HepG2 (cell line): ENCODE measurements around the gene TM4SF5. TPM values are rescaled to one million over a fixed set of nuclear protein-coding genes. Genes with fewer than 3 reads are reported as not detected.

ENCODE experiments used
- ATF7 ChIP-seq, 2 experiments: fragments of 450-650 bp in 1 of 2; sonication (generic) in 1 of 2; formaldehyde crosslinking in 1 of 2; IDR thresholded peaks; 2 replicates each; pipeline versions ENCODE4 v1.4.0 to v1.6.1; 2016 to 2020; ENCODE audit warnings: antibody characterized with exemption in 1 of 2, mild to moderate bottlenecking in 1 of 2, missing genetic modification reagents in 1 of 2
- CC2D1A ChIP-seq: sonication (generic); formaldehyde crosslinking; IDR thresholded peaks from 2 replicates; pipeline ENCODE4 v1.8.1; 2023; ENCODE audit warnings: mild to moderate bottlenecking, missing genetic modification reagents
- CENPBD1 ChIP-seq: sonication (generic); formaldehyde crosslinking; IDR thresholded peaks from 2 replicates; pipeline ENCODE4 v1.8.0; 2022; ENCODE audit warnings: missing genetic modification reagents, low read depth, mild to moderate bottlenecking, borderline replicate concordance
- DRAP1 ChIP-seq: IDR thresholded peaks from 2 replicates; pipeline ENCODE4 v1.6.1; 2016; ENCODE audit warnings: missing genetic modification reagents, missing compliant biosample characterization
- HNRNPL ChIP-seq: fragments of 200-400 bp; formaldehyde crosslinking; IDR thresholded peaks from 2 replicates; pipeline ENCODE4 v1.6.1; 2017; ENCODE audit warnings: mild to moderate bottlenecking, low read depth, low read length
- MAFF ChIP-seq: IDR thresholded peaks from 2 replicates; pipeline ENCODE4 v1.6.1; 2011; ENCODE audit warnings: low read depth, low read length, improper control_type of control experiment
- NR2F2 ChIP-seq: IDR thresholded peaks from 2 replicates; pipeline ENCODE4 v1.6.1; 2012; ENCODE audit warnings: low read depth, inconsistent platforms, borderline replicate concordance
- REXO4 ChIP-seq: sonication (generic); formaldehyde crosslinking; IDR thresholded peaks from 2 replicates; pipeline ENCODE4 v1.8.0; 2022; ENCODE audit warnings: missing genetic modification reagents, mild to moderate bottlenecking, borderline replicate concordance
- RFX3 ChIP-seq: IDR thresholded peaks from 2 replicates; pipeline ENCODE4 v1.6.1; 2016; ENCODE audit warnings: missing biosample characterization, missing genetic modification reagents
- SRSF9 ChIP-seq: fragments of 200-400 bp; formaldehyde crosslinking; IDR thresholded peaks from 2 replicates; pipeline ENCODE4 v1.6.1; 2018; ENCODE audit warnings: borderline replicate concordance, mild to moderate bottlenecking, low read depth, low read length; ENCODE audit not compliant: insufficient read depth, poor library complexity, severe bottlenecking
- TFDP1 ChIP-seq: IDR thresholded peaks from 2 replicates; pipeline ENCODE4 v1.6.1; 2016; ENCODE audit warnings: missing compliant biosample characterization, missing genetic modification reagents, borderline replicate concordance
- THRA ChIP-seq: sonication (generic); formaldehyde crosslinking; IDR thresholded peaks from 2 replicates; pipeline ENCODE4 v1.4.0; 2020; ENCODE audit warnings: missing genetic modification reagents, borderline replicate concordance
- ZBTB14 ChIP-seq: sonication (generic); formaldehyde crosslinking; IDR thresholded peaks from 2 replicates; pipeline ENCODE4 v1.4.0; 2020; ENCODE audit warnings: missing genetic modification reagents
- ZNF430 ChIP-seq: sonication (generic); formaldehyde crosslinking; IDR thresholded peaks from 2 replicates; pipeline ENCODE4 v1.9.0; 2021; ENCODE audit warnings: mild to moderate bottlenecking, missing genetic modification reagents
- ZNF691 ChIP-seq: sonication (generic); formaldehyde crosslinking; IDR thresholded peaks from 2 replicates; pipeline ENCODE4 v1.4.0; 2020; ENCODE audit warnings: missing genetic modification reagents, low read depth, mild to moderate bottlenecking, borderline replicate concordance
- ZNF703 ChIP-seq: sonication (generic); formaldehyde crosslinking; IDR thresholded peaks from 2 replicates; pipeline ENCODE4 v1.5.1; 2020; ENCODE audit warnings: missing genetic modification reagents, mild to moderate bottlenecking, moderate library complexity, borderline replicate concordance
- ZNF784 ChIP-seq: sonication (generic); formaldehyde crosslinking; IDR thresholded peaks from 2 replicates; pipeline ENCODE4 v1.5.1; 2020; ENCODE audit warnings: missing genetic modification reagents, mild to moderate bottlenecking, borderline replicate concordance
- ZNF790 ChIP-seq: sonication (generic); formaldehyde crosslinking; IDR thresholded peaks from 2 replicates; pipeline ENCODE4 v1.8.0; 2022; ENCODE audit warnings: missing genetic modification reagents, mild to moderate bottlenecking, borderline replicate concordance
- ZNF878 ChIP-seq: sonication (generic); formaldehyde crosslinking; IDR thresholded peaks from 2 replicates; pipeline ENCODE4 v1.8.1; 2023; ENCODE audit warnings: mild to moderate bottlenecking, missing genetic modification reagents, moderate library complexity
- polyA plus RNA-seq, 8 experiments: library from polyadenylated mRNA; depleted of rRNA in 3 of 8; stranded (reverse) in 7 of 8; unstranded in 1 of 8; fragments of >200 nt; fragmentation: Illumina TruSeq in 4 of 8; extraction: Trizol in 4 of 8; gene quantifications; 2 replicates each; pipeline versions ENCODE4 v1.2.1 to v1.2.3, GENCODE V29; 2011 to 2016; ENCODE audit warnings: low read depth in 4 of 8, missing spikeins in 1 of 8, mixed read lengths in 1 of 8; ENCODE audit not compliant: insufficient read depth in 1 of 8
- total RNA-seq, 5 experiments: library from RNA; depleted of rRNA; stranded (reverse); fragments of >200 nt; fragmentation: Illumina TruSeq; extraction: Trizol; gene quantifications; 2 replicates each; pipeline ENCODE4 v1.2.3, GENCODE V29; 2016; ENCODE audit warnings: low read depth in 1 of 5

Gene TM4SF5
- total and polyA plus RNA-seq, 2 of the 13 experiments (the other 11 are each of a cell fraction or from before 2014, with no cell fraction given) = 30.1 to 126 TPM

- TF ChIP-seq ZBTB14 = no peak
- no peak for TF ChIP-seq RFX3 (CRISPR knock-in tag)
- TF ChIP-seq TFDP1 = peak; percentile 55; the same call in 1 of the 2 replicates
- no peak for TF ChIP-seq REXO4 (CRISPR knock-in tag)
- no peak for TF ChIP-seq ZNF790
- 0 out of 2 replicates have a peak, but pooled peaks have one; percentile 28 for TF ChIP-seq ZNF703 (CRISPR knock-in tag)
- no peak for TF ChIP-seq MAFF
- no peak for TF ChIP-seq THRA (CRISPR knock-in tag)
- peak; percentile 89 for TF ChIP-seq HNRNPL
- no peak for TF ChIP-seq ZNF691
- TF ChIP-seq ZNF784 (CRISPR knock-in tag) = no peak
- TF ChIP-seq ZNF878 (CRISPR knock-in tag) = no peak
- no peak; the same call in 1 of the 2 replicates for TF ChIP-seq CENPBD1
- peak; percentile 93 for TF ChIP-seq DRAP1 (CRISPR knock-in tag)
- no peak for TF ChIP-seq ATF7 (IDR thresholded peaks at IDR 0.05)
- TF ChIP-seq ATF7 (CRISPR knock-in tag; IDR thresholded peaks at IDR 0.05) = no peak
- TF ChIP-seq SRSF9 = no peak
- TF ChIP-seq NR2F2 = peak; percentile 69; the same call in 1 of the 2 replicates
- no peak for TF ChIP-seq CC2D1A (CRISPR knock-in tag)
- TF ChIP-seq ZNF430 = no peak; the same call in 1 of the 2 replicates
Observed at GRCh38 chr17:4788807-4789700, 17.4 kb downstream of the TM4SF5 start, which contains the start of gene GLTPD2 (continued).
